KBM-7 (cell line): ENCODE data around the gene TCHP.
A peak's percentile ranks its signal among the peaks of the same experiment; 100 is the strongest.
"Not testable (repeated sequence)": the region's sequence is repeated elsewhere in the genome, so short reads cannot be mapped to it uniquely, and the experiment has no call there.

Experiments used
- DNase-seq: peaks from one replicate; pipeline ENCODE4 v3.0.0-alpha.2; 2015
- in situ Hi-C: fragments of 300-500 bp; cut with MboI; formaldehyde crosslinking; loops from 2 replicates; pipeline ENCODE4 v1.14.3; 2020; ENCODE audit warnings: low sequenced_read_pairs, low pct_unique_long_range_greater_than_20kb, mixed read lengths

TCHP gene

GRCh38 chr12:109928058-109928656 lies 28.1 kb downstream of the TCHP start:
- in situ Hi-C loops: no loop called here
- DNase-seq: no peak

DNA sequence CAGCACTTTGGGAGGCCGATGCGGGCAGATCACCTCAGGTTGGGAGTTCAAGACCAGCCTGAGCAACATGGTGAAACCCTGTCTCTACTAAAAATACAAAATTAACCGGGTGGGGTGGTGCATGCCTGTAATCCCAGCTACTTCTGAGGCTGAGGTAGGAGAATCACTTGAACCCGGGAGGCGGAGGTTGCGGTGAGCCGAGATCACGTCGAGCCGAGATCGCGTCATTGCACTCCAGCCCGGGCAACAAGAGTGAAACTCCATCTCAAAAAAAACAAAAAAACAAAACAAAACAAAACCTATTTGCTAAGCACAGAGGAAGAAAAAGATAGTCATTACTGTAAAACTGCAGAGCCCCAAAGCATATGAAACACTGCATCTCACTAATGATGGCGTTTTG lies 29.3 kb downstream of the TCHP start:
- in situ Hi-C loops, DNase-seq: not testable (repeated sequence)

DNA sequence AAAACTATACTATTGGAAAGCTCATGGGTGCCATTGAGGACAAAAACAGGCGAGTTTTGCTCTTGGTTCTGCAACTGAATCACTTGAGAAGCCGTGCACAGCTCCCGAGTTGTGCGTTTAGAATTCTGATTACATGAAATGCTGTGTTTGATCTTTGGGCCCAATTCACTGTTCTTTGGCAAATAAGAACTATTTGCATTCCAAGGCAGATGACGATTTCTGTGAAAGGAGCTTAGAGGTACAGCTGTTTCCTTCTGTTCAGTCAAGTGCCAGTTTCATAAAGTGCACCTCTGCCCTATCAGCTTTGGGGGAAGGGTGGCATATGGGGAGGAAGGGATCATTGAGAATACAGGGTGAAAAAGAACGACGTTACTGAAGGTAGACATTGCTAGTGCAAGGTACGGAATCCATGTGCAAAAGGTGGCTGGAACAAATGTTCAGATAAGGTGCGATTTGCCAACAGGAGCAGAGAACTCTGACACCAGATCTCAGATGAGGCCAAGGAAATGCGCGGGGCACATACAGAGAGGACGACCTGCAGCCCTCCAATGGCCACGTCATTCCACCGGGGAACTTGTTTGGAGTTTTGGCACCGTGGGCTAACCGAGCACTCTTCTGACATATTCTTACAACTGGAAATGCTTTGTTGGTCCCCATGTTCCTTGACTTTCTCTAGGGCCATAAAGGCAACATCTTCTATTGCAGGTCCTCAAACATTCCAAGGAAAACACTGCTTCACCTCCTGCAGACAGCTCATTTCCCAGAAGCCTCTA lies 30.1 kb downstream of the TCHP start:
- no peak for DNase-seq

GRCh38 chr12:109931143-109931542 lies 31.1 kb downstream of the TCHP start:
- no peak for DNase-seq
- in situ Hi-C loops: no loop called here

More for the DNA sequence above, 30.1 kb downstream of the TCHP start:
- in situ Hi-C loops: no loop called here

DNA sequence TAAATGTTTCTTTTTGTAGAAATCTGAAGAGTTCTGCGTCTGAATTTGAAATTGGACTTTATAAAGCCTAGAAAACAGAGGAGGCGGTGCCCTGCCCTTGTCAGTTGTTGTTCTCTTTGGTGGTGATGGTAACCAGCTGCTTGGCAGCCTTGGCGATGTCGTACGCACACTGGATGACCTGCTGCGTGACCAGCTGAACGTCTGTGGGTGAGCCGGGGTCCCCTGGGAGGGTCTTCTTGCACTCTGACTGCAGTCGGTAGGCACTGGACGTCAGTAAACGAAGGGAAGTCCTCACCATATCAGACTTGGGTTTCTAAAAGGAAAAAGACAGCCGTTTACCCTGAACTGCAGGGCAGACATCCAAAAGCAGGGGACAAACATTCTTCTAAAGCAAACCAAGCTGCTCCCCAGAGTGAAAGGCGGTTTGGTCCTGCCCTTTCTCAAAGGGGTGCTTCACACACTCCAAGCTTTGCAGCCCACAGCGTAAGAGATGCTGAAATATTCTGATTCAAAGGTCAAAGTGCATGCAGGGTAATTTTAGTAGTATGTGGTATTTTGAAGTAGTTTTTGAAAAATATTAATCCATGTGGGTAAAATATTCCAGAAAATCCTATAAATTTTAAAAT lies 32.9 kb downstream of the TCHP start:
- DNase-seq: no peak
- in situ Hi-C loops: no loop called here

DNA sequence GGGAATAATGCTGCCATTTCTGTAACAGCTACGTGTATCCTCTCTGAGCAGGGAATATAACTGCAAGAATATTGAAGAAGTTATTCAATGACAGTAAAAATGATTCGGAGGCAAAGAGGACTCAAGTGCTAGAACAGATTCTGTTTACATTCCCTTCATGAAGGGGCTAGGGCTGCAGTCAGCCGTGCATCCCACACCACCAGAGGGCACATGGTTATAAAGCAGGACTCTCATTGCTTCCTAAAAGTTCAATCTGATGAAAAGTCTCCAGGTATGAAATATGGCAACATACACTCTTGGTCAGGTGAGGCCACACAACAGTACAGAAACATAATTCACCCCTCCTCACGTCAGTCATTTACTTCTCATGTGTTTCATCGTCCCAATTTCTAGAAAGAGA lies 34.0 kb downstream of the TCHP start:
- peak; percentile 9 for DNase-seq
- in situ Hi-C loops: no loop called here

DNA sequence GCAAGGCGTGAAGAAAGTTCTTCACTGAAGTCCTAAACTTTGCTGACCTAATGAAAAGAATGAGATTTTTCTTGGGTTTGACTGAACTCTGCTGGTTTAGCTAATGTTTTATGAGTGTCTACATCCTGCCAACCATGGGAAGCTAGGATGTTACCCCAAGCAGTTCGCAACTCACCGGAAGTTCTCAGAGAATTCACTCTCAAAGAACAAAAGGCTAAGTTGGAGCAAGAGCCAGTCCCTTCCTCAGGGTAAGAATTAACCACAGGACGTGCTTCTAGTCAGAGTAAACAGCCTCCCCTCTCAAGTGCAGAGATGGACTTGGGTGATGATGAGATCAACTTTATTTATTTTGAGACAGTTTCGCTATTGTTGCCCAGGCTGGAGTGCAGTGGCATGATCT lies 37.3 kb downstream of the TCHP start:
- in situ Hi-C loops: no loop called here

GRCh38 chr12:109938947-109939346 lies 38.9 kb downstream of the TCHP start:
- in situ Hi-C loops: no loop called here
- no peak for DNase-seq

More for the DNA sequence above, 37.3 kb downstream of the TCHP start:
- DNase-seq: no peak

- DNase-seq: no peak
- in situ Hi-C loops: no loop called here
These were observed 39.4 kb downstream of the TCHP start for GRCh38 chr12:109939504-109939903.

DNA sequence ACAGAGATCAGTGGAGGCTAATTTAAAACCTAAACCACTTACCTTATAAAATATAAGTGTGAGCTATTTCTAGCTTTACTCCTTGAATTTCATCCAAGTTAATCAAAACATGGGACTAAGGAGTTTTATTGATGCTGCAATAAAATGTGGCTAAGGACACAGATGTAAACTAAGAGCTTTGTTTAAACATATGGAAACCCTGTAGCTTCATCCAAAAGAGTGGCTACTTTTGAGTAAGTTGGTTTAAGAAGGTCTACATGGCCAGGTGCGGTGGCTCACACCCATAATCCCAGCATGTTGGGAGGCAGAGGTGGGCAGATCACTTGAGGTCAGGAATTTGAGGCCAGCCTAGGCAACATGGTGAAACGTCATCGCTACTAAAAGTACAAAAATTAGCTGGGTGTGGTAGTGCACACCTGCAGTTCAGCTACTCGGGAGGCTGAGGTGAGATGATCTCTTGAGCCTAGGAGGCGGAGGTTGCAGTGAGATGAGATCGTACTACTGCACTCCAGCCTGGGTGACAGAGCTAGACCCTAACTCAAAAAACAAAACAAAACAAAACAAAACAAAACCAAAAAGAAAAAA lies 40.4 kb downstream of the TCHP start:
- in situ Hi-C loops: no loop called here
- DNase-seq: no peak

DNA sequence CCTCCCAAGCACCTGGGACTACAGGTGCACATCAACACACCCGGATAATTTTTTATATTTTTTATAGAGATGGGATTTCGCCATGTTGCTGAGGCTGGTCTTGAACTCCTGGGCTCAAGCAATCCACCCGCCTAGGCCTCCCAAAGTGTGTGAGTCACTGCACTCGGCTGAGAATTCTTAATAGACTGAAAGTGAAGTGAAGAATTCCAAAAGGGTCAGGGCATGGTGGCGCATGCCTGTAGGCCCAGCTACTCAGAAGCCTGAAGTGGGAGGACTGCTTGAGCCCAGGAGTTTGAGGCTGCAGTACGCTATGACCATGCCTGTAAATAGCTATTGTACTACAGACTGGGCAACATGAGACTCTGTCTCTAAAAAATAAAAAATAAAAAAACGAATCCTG lies 43.7 kb downstream of the TCHP start:
- DNase-seq: no peak
- in situ Hi-C loops: no loop called here

- in situ Hi-C loops: no loop called here
- DNase-seq: no peak
These were observed 44.7 kb downstream of the TCHP start for GRCh38 chr12:109944561-109945359.

GRCh38 chr12:109946505-109946904 lies 46.4 kb downstream of the TCHP start:
- DNase-seq: peak; percentile 53
- in situ Hi-C loops: no loop called here

DNA sequence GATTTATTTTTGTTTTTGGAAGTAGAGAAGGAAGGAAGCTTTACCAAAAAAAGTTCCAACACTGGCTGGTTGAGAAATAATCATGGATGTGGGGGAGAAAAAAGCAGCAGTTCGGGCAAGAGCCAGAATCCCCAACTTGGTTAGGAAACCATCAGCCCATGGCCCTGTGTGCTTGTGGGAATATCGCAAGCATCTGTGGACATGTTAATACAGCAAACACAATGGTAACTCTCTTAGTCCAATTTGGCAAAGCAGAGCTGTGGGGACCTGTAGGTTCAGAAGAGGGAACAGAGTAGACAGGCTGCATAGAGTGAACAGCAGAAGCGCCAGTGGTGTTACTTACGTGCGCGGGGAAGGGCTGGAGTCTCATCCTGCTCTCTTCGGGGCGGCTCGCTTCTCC lies 46.8 kb downstream of the TCHP start:
- in situ Hi-C loops: no loop called here
- no peak for DNase-seq

- in situ Hi-C loops: no loop called here
- DNase-seq: peak; percentile 72
These were observed 47.4 kb downstream of the TCHP start for GRCh38 chr12:109947521-109947920.

DNA sequence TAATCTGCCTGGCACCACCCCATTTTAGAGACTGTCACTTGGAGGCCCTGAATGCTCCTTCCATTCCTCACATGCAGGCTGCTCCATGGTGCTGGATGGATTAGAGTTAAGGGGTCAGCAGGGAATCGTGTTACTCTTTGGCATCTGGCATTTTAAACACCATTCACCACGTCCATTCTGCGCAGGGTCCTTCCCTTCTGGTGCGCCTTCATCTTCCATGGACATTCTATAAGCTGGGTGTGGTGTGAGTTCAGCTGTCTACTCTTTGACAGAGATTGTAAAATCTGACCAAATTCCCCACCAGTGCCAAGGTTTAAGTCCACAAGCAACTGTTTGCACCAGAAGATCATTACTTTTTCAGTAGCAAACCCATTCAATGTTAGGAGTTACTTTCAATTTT lies 48.3 kb downstream of the TCHP start:
- in situ Hi-C loops: no loop called here
- no peak for DNase-seq

DNA sequence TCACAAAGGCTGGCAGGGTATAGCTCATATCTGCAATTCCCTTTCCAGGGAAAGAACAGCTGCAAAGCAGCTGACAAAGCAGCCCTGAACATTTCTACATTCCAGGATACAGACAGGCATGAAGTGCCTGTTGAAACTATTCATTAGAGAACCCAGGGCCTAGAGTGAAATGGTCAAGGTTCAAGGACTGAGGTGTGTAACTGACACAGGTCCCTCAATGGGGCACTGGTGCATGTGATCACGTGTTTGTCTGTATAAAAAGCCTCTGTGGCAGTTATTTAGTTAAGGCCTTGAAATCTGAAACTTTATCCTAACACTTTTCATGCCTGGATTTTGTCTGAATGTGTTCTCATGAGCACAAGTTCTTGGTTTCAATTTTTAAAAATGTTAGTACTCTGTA lies 49.0 kb downstream of the TCHP start:
- no peak for DNase-seq
- in situ Hi-C loops: no loop called here

- in situ Hi-C loops: no loop called here
- no peak for DNase-seq
These were observed 50.6 kb downstream of the TCHP start for GRCh38 chr12:109950625-109951024.

- in situ Hi-C loops: no loop called here
These were observed 51.1 kb downstream of the TCHP start for GRCh38 chr12:109951136-109951535.

More at GRCh38 chr12:109951136-109951535, 51.1 kb downstream of the TCHP start:
- DNase-seq: no peak
